ENCODE measurements around the gene ZNF354C. TPM values are rescaled to one million over a fixed set of nuclear protein-coding genes. Genes with fewer than 3 reads are reported as not detected.

The ZNF354C gene
- total and polyA plus RNA-seq, 2 of the 8 experiments (the other 6 are each of a cell fraction or from before 2014, with no cell fraction given) = 0.85 to 2.3 TPM

DNA sequence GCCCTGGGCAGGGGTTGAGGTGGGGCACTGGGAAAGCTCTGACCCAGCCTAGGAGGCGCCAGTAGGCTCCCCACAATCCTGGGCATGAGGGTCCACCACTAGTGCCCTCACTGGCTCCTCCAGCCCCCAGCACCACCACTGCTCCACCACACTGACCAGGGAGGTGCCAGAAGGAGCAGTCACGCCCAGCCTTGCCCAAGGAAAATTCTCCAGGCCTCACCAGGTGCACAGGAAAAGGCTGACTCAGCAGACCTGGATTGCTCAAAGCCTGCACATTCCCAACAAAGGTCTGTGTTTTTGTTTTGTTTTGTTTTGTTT is 62.9 kb downstream of the ZNF354C start:
- POLR2A ChIA-PET (ENCODE audit: partially characterized antibody) = no interaction called here
- Histone ChIP-seq H3K56ac (replicated peaks; ENCODE audit: insufficient read length, low read depth, low read length) (no peak overlapping the region), H3K9me3 (ENCODE audit: insufficient read depth in 2 of 2, low read depth in 1 of 2, low read length in 1 of 2) (peaks cover 33 to 88% of the 10 kb centered on the region in 2 experiments), H2AK5ac (ENCODE audit: low read depth, low read length) (no peak overlapping the region), H3K14ac (ENCODE audit: insufficient read length) (no peak overlapping the region), H3K18ac (ENCODE audit: extremely low read depth, low read length) (no peak overlapping the region), H4K20me1 (replicated peaks in 1 of 2; ENCODE audit: control insufficient read depth in 1 of 2, insufficient read depth in 2 of 2, low read length in 2 of 2) (no peaks in the 10 kb centered on the region), H3K27ac (ENCODE audit: low read depth, low read length) (no peak overlapping the region), H3K23ac (ENCODE audit: insufficient read length) (no peak overlapping the region), H2AFZ (ENCODE audit: low read length) (no peak overlapping the region), H2BK120ac (replicated peaks; ENCODE audit: low read depth, low read length) (no peak overlapping the region), H3K4ac (replicated peaks; ENCODE audit: insufficient read length, low read depth, low read length) (no peak overlapping the region), H3K4me1 (replicated peaks in 1 of 4; ENCODE audit: control insufficient read depth in 3 of 4, insufficient read depth in 4 of 4, low read length in 3 of 4) (no peaks in the 10 kb centered on the region), H2BK20ac (ENCODE audit: low read length) (no peak overlapping the region), H4K91ac (replicated peaks; ENCODE audit: insufficient read length, low read length) (no peak overlapping the region), H2BK12ac (ENCODE audit: low read depth, low read length) (no peak overlapping the region), H3K27me3 (replicated peaks in 1 of 4; ENCODE audit: control insufficient read depth in 3 of 4, extremely low read depth in 1 of 4, insufficient read depth in 3 of 4, low read length in 3 of 4) (no peaks in the 10 kb centered on the region), H3K4me3 (ENCODE audit: extremely low read depth in 1 of 4, insufficient read depth in 2 of 4, low read depth in 3 of 4, low read length in 4 of 4) (no peak overlapping the region), H3K4me2 (ENCODE audit: insufficient read depth in 1 of 2, low read depth in 2 of 2, low read length in 2 of 2) (no peak overlapping the region), H3K79me2 (ENCODE audit: control insufficient read depth in 1 of 2, insufficient read depth in 2 of 2, low read length in 2 of 2) (no peaks in the 10 kb centered on the region), H3K36me3 (ENCODE audit: control insufficient read depth in 2 of 4, insufficient read depth in 4 of 4, low read length in 3 of 4) (0 out of 8 replicates have a peak, but pooled peaks cover 0 to 2% (median 0%) of the 10 kb centered on the region in 4 experiments), H3K79me1 (ENCODE audit: low read depth, low read length) (no peaks in the 10 kb centered on the region), H3K9ac (replicated peaks in 1 of 4; ENCODE audit: extremely low read depth in 1 of 4, low read depth in 3 of 4, low read length in 3 of 4) (no peak overlapping the region), H2BK15ac (ENCODE audit: low read length) (no peak overlapping the region), H3K23me2 (ENCODE audit: low read depth, low read length) (no peaks in the 10 kb centered on the region), H2BK5ac (ENCODE audit: low read depth, low read length) (no peak overlapping the region), H4K5ac (ENCODE audit: insufficient read length, low read depth, low read length) (no peak overlapping the region), H4K8ac (ENCODE audit: extremely low read depth, insufficient read depth, low read length) (no peak overlapping the region)
- TF ChIP-seq BACH1 (IDR thresholded peaks at IDR 0.05; ENCODE audit: low read length) (no peak), RAD21 (IDR thresholded peaks at IDR 0.05 in 1 of 2, conservative IDR thresholded peaks at IDR 0.05 in 1 of 2; ENCODE audit: low read depth in 2 of 2, low read length in 2 of 2) (no peak), NRF1 (IDR thresholded peaks at IDR 0.05; ENCODE audit: low read depth, low read length) (no peak), EZH2 (IDR thresholded peaks at IDR 0.05; ENCODE audit: low read depth, low read length, severe bottlenecking) (no peak), JUN (IDR thresholded peaks at IDR 0.05; ENCODE audit: low read depth, low read length) (no peak), MAFK (IDR thresholded peaks at IDR 0.05; ENCODE audit: low read depth, low read length) (peak; percentile 69), BRCA1 (IDR thresholded peaks at IDR 0.05; ENCODE audit: low read depth, low read length) (no peak), SP1 (IDR thresholded peaks at IDR 0.05; ENCODE audit: low read depth, low read length) (no peak)
- CTCF ChIA-PET (ENCODE audit: partially characterized antibody) = no interaction called here
- peak in 1 of 2 experiments; percentile 17 for DNase-seq (ENCODE audit: low read depth in 1 of 2, low spot score in 2 of 2)
- no peak for FAIRE-seq
- WGBS, 2 experiments (ENCODE audit: extremely low coverage in 1 of 2, insufficient coverage in 1 of 2, insufficient read length in 1 of 2, insufficient replicate concordance in 2 of 2, low coverage in 1 of 2, low lambda C conversion rate in 2 of 2, missing lambda C conversion rate in 1 of 2) = 70% methylated on average over 2 of the region's 2 CpGs; no CpG with 5 or more reads in 1 of the 2 experiments
